K562 (cell line): Measurements from ENCODE around the gene ABCF2. TPM values are rescaled to one million over a fixed set of nuclear protein-coding genes. Genes with fewer than 3 reads are reported as not detected.
A peak's percentile ranks its signal among the peaks of the same experiment; 100 is the strongest.

ENCODE experiments used
- CREBBP ChIP-seq: IDR thresholded peaks from one replicate; pipeline ENCODE4 v1.6.1; 2012; ENCODE audit warnings: low read depth, mild to moderate bottlenecking, control low read depth, inconsistent platforms, low read length
- KAT7 ChIP-seq: sonication (generic); formaldehyde crosslinking; IDR thresholded peaks from 2 replicates; pipeline ENCODE4 v1.8.0; 2022; ENCODE audit warnings: missing genetic modification reagents, mild to moderate bottlenecking, borderline replicate concordance
- L3MBTL2 ChIP-seq: fragments of 450-650 bp; IDR thresholded peaks from 2 replicates; pipeline ENCODE4 v1.6.1; 2016; ENCODE audit warnings: mild to moderate bottlenecking, moderate library complexity
- RBM22 ChIP-seq: fragments of 200-400 bp; formaldehyde crosslinking; IDR thresholded peaks from 2 replicates; pipeline ENCODE4 v1.6.1; 2018; ENCODE audit warnings: low read length, low read depth; ENCODE audit not compliant: poor library complexity, severe bottlenecking
- TAF1 ChIP-seq: IDR thresholded peaks from 2 replicates; pipeline ENCODE4 v1.6.1; 2011; ENCODE audit warnings: mild to moderate bottlenecking, low read length, moderate library complexity; ENCODE audit not compliant: insufficient read depth, control insufficient read depth, severe bottlenecking; ENCODE audit errors: extremely low read depth
- ZNF184 ChIP-seq: sonication (generic); formaldehyde crosslinking; IDR thresholded peaks from 2 replicates; pipeline ENCODE4 v1.5.0; 2020; ENCODE audit warnings: missing genetic modification reagents
- ZNF212 ChIP-seq: fragments of 450-650 bp; formaldehyde crosslinking; IDR thresholded peaks from 2 replicates; pipeline ENCODE4 v1.4.0; 2020; ENCODE audit warnings: mild to moderate bottlenecking
- ZNF324 ChIP-seq: fragments of 250-450 bp; sonication (Bioruptor Pico); IDR thresholded peaks from 2 replicates; pipeline ENCODE4 v1.4.0; 2020; ENCODE audit warnings: mild to moderate bottlenecking
- ZNF696 ChIP-seq: fragments of 250-450 bp; sonication (Bioruptor Pico); conservative IDR thresholded peaks from 2 replicates; pipeline ENCODE4 v1.4.0; 2020; ENCODE audit warnings: mild to moderate bottlenecking, moderate library complexity
- polyA plus RNA-seq, 8 experiments: library from polyadenylated mRNA; depleted of rRNA in 4 of 8; stranded (reverse) in 5 of 8; unstranded in 3 of 8; fragments of >200 nt; fragmentation: Nextera tagmentation in 2 of 8; fragmentation: Illumina TruSeq in 1 of 8; extraction: Ambion mirVana in 2 of 8; extraction: Trizol in 1 of 8; gene quantifications; 2 replicates each; pipeline versions ENCODE4 v1.2.1 to v1.2.3, GENCODE V29; 2011 to 2014; ENCODE audit warnings: inconsistent platforms in 1 of 8, missing spikeins in 1 of 8
- total RNA-seq, 7 experiments: library from RNA; depleted of rRNA in 6 of 7; stranded (reverse); fragments of >200 nt in 6 of 7; fragmentation: Illumina TruSeq in 2 of 7; extraction: Trizol in 2 of 7; gene quantifications; 2 replicates each; pipeline versions ENCODE4 v1.2.1 to v1.2.3, GENCODE V29; 2011 to 2021; ENCODE audit warnings: low replicate concordance in 1 of 7
- TF ChIP-seq, protein P1 (sequence below), 2 experiments: IDR thresholded peaks; 2 replicates each; pipeline ENCODE4 v1.6.1; 2011; ENCODE audit warnings: borderline replicate concordance in 1 of 2, control low read depth in 1 of 2, low read depth in 1 of 2, low read length in 1 of 2, mild to moderate bottlenecking in 1 of 2, mixed read lengths in 1 of 2, moderate library complexity in 1 of 2; ENCODE audit not compliant: insufficient read depth in 1 of 2, insufficient read length in 1 of 2, poor library complexity in 1 of 2, severe bottlenecking in 1 of 2; ENCODE audit errors: extremely low read depth in 1 of 2
- TF ChIP-seq, protein P2 (sequence below): fragments of 250-450 bp; sonication (Bioruptor Pico); IDR thresholded peaks from 2 replicates; pipeline ENCODE4 v1.8.0; 2021; ENCODE audit warnings: moderate library complexity, mild to moderate bottlenecking, inconsistent platforms
- TF ChIP-seq, protein P3 (sequence below): fragments of 450-650 bp; IDR thresholded peaks from one replicate; pipeline ENCODE4 v1.6.1; 2018; ENCODE audit warnings: mild to moderate bottlenecking, moderate library complexity; ENCODE audit not compliant: partially characterized antibody
- TF ChIP-seq, protein P4 (sequence below): IDR thresholded peaks from 2 replicates; pipeline ENCODE4 v1.6.1; 2011; ENCODE audit warnings: borderline replicate concordance, low read depth, mild to moderate bottlenecking, moderate library complexity, low read length; ENCODE audit not compliant: insufficient read depth, poor library complexity, severe bottlenecking
- TF ChIP-seq, protein P5 (sequence below): fragments of 250-450 bp; sonication (Bioruptor Pico); IDR thresholded peaks from 2 replicates; pipeline ENCODE4 v1.4.0; 2020
- TF ChIP-seq, protein P6 (sequence below): fragments of 450-650 bp; IDR thresholded peaks from 2 replicates; pipeline ENCODE4 v1.6.1; 2016; ENCODE audit warnings: mild to moderate bottlenecking

The ABCF2 gene
- total and polyA plus RNA-seq, 9 of the 15 experiments (the other 6 are each of a cell fraction or from before 2014, with no cell fraction given), result 62.1 to 224 (median 113) TPM

DNA sequence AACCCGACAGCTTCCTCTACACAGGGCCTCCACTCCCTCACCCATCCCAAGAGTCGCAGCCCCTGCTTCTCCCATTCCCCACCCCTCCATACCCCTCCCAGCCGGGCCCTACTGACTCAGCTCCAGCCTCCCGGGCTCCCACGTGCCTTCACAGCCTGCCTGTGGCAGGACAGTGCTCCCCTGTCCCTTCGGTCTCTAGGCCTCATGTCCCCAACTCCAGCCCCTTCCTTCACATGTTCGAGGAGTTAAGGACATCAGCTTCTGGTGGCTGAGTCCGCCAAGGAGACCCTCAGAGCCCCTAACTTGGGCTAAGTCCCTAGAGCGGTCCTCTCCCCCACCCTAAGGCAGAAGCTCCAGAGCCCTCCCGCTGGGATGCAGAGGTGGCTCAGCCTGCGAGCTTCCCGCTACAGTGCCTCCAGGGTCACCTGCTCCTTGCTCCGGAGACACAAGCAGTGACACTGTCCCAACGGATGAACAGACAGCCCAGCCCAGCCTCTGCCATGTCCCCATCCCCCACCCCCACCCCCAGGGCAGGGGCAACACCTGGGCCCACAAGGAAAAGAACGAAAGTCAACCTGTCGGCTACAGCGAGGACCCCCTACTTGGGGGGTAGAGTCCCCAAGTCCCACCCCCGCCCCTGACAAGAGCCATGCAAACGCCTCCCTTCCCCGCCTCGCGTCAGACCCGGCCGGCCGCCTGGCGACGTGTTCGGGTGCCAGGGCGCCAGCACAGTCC, 20.8 kb upstream of the ABCF2 start (continued):
- TF ChIP-seq, protein P1, sequence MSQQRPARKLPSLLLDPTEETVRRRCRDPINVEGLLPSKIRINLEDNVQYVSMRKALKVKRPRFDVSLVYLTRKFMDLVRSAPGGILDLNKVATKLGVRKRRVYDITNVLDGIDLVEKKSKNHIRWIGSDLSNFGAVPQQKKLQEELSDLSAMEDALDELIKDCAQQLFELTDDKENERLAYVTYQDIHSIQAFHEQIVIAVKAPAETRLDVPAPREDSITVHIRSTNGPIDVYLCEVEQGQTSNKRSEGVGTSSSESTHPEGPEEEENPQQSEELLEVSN (IDR thresholded peaks at IDR 0.05; ENCODE audit: borderline replicate concordance in 1 of 2, extremely low read depth in 1 of 2, insufficient read depth in 1 of 2, insufficient read length in 1 of 2, low read depth in 1 of 2, low read length in 1 of 2, poor library complexity in 1 of 2, severe bottlenecking in 1 of 2), result peak in 1 of 2 experiments; percentile 52
- TF ChIP-seq ZNF212 (no peak), KAT7 (0 out of 2 replicates have a peak, but pooled peaks have one; percentile 34), TAF1 (peak; percentile 2), L3MBTL2 (peak; percentile 33; the same call in 1 of the 2 replicates), ZNF324 (CRISPR knock-in tag) (no peak), RBM22 (peak; percentile 4), ZNF696 (CRISPR knock-in tag) (no peak), ZNF184 (no peak), CREBBP (no peak)
- TF ChIP-seq, protein P2, sequence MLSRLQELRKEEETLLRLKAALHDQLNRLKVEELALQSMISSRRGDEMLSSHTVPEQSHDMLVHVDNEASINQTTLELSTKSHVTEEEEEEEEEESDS, result no peak
- TF ChIP-seq, protein P3, sequence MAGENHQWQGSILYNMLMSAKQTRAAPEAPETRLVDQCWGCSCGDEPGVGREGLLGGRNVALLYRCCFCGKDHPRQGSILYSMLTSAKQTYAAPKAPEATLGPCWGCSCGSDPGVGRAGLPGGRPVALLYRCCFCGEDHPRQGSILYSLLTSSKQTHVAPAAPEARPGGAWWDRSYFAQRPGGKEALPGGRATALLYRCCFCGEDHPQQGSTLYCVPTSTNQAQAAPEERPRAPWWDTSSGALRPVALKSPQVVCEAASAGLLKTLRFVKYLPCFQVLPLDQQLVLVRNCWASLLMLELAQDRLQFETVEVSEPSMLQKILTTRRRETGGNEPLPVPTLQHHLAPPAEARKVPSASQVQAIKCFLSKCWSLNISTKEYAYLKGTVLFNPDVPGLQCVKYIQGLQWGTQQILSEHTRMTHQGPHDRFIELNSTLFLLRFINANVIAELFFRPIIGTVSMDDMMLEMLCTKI, result no peak
- TF ChIP-seq, protein P4, sequence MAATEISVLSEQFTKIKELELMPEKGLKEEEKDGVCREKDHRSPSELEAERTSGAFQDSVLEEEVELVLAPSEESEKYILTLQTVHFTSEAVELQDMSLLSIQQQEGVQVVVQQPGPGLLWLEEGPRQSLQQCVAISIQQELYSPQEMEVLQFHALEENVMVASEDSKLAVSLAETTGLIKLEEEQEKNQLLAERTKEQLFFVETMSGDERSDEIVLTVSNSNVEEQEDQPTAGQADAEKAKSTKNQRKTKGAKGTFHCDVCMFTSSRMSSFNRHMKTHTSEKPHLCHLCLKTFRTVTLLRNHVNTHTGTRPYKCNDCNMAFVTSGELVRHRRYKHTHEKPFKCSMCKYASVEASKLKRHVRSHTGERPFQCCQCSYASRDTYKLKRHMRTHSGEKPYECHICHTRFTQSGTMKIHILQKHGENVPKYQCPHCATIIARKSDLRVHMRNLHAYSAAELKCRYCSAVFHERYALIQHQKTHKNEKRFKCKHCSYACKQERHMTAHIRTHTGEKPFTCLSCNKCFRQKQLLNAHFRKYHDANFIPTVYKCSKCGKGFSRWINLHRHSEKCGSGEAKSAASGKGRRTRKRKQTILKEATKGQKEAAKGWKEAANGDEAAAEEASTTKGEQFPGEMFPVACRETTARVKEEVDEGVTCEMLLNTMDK, result no peak
- TF ChIP-seq, protein P5, sequence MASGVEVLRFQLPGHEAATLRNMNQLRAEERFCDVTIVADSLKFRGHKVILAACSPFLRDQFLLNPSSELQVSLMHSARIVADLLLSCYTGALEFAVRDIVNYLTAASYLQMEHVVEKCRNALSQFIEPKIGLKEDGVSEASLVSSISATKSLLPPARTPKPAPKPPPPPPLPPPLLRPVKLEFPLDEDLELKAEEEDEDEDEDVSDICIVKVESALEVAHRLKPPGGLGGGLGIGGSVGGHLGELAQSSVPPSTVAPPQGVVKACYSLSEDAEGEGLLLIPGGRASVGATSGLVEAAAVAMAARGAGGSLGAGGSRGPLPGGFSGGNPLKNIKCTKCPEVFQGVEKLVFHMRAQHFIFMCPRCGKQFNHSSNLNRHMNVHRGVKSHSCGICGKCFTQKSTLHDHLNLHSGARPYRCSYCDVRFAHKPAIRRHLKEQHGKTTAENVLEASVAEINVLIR (CRISPR knock-in tag), result no peak
- TF ChIP-seq, protein P6, sequence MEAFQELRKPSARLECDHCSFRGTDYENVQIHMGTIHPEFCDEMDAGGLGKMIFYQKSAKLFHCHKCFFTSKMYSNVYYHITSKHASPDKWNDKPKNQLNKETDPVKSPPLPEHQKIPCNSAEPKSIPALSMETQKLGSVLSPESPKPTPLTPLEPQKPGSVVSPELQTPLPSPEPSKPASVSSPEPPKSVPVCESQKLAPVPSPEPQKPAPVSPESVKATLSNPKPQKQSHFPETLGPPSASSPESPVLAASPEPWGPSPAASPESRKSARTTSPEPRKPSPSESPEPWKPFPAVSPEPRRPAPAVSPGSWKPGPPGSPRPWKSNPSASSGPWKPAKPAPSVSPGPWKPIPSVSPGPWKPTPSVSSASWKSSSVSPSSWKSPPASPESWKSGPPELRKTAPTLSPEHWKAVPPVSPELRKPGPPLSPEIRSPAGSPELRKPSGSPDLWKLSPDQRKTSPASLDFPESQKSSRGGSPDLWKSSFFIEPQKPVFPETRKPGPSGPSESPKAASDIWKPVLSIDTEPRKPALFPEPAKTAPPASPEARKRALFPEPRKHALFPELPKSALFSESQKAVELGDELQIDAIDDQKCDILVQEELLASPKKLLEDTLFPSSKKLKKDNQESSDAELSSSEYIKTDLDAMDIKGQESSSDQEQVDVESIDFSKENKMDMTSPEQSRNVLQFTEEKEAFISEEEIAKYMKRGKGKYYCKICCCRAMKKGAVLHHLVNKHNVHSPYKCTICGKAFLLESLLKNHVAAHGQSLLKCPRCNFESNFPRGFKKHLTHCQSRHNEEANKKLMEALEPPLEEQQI, result no peak
- TF ChIP-seq, all 486 proteins: peak for 7
